Activated T-cell treated with anti-CD3 and anti-CD28 coated beads, Interleukin-2, amount 50 U/mL, for 4 hours (primary cell): ENCODE measurements around the gene SPATA2. TPM values are rescaled to one million over a fixed set of nuclear protein-coding genes. Genes with fewer than 3 reads are reported as not detected.
A peak's percentile ranks its signal among the peaks of the same experiment; 100 is the strongest.

ENCODE experiments used
- ATAC-seq, 2 donors: fragments of 200-7000 bp; cut with Tn5 transposase; one replicate each; pipeline ENCODE4 v1.10.0; 2021
- DNase-seq: peaks from one replicate; pipeline ENCODE4 v3.0.0-alpha.2; 2020
- H3K27me3 Mint-ChIP-seq: one replicate; pipeline ENCODE4 v1.8.0; 2021; ENCODE audit warnings: low read depth, mixed read lengths
- H3K36me3 Mint-ChIP-seq: one replicate; pipeline ENCODE4 v1.8.0; 2022; ENCODE audit warnings: mixed read lengths; ENCODE audit not compliant: insufficient read depth
- H3K4me1 Mint-ChIP-seq: one replicate; pipeline ENCODE4 v1.8.0; 2021; ENCODE audit warnings: low read depth, mixed read lengths
- H3K4me3 Mint-ChIP-seq: one replicate; pipeline ENCODE4 v1.8.0; 2021; ENCODE audit warnings: mild to moderate bottlenecking, moderate library complexity, mixed read lengths
- H3K9me3 Mint-ChIP-seq: one replicate; pipeline ENCODE4 v1.8.0; 2021; ENCODE audit warnings: mixed read lengths
- total RNA-seq, 3 donors: library from RNA; stranded (reverse); gene quantifications; one replicate each; pipeline ENCODE4 v1.2.1, GENCODE V29; 2021

Gene SPATA2
- total RNA-seq, 3 donors from 2014 or later = 13.3 to 15.0 (median 13.3) TPM

DNA sequence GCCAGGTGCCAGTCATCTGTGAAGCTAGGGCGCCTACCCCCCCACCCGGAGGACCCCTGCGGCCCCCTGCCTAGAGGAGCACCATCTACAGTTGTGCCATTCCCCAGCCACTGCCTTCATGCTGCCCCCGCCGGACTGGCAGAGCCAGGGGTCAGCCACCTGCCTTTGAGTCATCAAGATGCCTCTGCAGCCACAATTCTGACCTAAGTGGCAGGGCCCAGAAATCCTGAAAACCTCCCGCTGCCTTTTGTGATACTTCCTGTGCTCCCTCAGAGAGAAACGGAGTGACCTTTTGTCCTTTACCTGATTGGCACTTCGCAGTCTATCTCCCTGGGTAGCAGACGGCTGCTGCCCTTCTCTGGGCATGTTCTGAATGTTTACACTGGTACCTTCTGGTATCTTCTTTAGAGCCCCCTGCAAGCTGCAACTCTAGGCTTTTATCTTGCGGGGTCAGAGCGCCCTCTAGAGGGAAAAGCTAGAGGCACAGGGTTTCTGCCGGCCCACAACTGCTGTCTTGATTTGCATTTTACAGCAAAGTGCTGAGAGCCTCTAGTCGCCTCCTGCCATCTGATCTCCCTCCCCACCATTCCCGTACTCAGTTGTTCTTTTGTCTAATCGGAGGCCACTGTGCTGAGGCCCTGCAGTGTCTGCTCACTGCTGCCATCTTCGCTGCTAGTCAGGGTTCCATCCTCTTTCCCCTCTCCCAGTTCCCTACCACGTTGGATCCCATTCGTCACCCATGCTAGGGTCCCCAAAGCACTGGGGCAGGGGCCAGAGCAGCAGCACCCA, 26.9 kb downstream of the SPATA2 start:
- ATAC-seq (peak; percentile 45 to 59), DNase-seq (peak; percentile 47)
- Mint-ChIP-seq H3K36me3 (peaks cover 23% of the 10 kb centered on the region), H3K27me3 (no peaks in the 10 kb centered on the region), H3K9me3 (no peaks in the 10 kb centered on the region), H3K4me3 (no peak overlapping the region), H3K4me1 (peaks cover 6% of the 10 kb centered on the region)

DNA sequence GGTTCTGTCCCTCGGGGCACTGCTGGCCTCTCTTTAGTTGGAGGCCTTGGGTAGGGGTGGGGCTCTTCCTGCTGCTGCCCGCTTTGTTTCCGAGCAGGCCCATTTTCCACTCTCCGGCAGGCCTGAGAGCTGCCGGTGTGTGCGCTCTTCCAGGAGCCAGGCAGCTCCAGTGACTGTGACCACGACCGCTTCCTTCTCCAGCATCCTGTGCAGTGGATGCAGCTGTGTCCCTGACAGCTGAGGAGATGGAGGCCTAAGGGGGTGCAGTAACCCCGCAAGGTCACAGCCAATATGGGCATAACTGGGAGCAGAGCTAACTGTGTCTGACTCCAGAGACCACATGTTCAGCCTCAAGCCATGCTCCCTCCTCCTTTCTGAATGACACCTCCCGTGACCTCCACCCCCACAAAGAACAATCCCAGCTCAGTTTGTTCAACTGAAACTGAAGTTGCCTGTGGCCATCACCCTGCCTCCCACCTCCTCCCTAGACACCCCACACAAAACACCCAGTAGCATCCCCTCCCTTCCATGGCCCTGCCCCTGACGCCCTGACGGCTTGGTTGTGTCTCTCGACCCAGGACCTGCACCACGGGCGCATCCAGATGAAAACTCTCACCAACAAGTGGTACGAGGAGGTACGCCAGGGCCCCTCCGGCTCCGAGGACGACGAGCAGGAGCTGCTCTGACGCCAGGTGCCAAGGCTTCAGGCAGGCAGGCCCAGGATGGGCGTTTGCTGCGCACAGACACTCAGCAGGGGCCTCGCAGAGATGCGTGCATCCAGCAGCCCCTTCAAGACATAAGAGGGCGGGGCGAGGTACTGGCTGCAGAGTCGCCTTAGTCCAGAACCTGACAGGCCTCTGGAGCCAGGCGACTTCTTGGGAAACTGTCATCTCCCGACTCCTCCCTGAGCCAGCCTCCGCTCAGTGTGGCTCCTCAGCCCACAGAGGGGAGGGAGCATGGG, 27.8 kb downstream of the SPATA2 start:
- DNase-seq = no peak
- no peak for ATAC-seq
- Mint-ChIP-seq H3K27me3 (no peaks in the 10 kb centered on the region), H3K36me3 (peaks cover 23% of the 10 kb centered on the region), H3K4me1 (no peaks in the 10 kb centered on the region), H3K9me3 (no peaks in the 10 kb centered on the region), H3K4me3 (no peak overlapping the region)

DNA sequence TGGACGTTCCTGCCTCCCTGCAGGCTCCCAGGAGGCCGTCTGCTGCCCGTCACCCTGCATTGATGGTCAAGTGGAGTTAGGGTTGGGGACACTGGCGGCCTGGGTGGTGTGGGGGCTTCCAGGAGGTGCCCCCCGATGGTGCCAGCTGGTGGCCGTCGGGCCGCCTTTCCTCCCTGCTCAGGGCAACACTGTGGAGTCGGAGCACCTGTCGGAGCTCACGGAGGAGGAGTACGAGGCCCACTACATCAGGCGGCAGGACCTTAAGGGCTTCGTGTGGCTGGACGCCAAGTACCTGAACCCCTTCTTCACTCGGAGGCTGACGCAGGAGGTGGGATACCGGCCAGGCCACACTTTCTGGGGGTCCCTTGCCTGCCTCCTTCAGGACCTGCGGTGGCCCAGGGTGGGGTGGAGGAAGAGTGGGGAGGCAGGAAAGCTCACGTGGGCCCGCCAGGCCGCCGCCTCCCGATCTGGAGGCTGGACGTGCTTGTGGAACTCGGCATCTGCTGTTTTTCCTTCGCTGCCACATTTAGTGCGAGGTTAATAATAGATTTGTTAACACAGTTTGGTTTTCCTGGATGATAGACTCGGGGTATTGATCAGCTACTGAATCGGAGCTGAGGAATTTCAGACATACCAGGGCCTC, 28.6 kb downstream of the SPATA2 start:
- Mint-ChIP-seq H3K9me3 (no peaks in the 10 kb centered on the region), H3K27me3 (no peaks in the 10 kb centered on the region), H3K4me1 (no peaks in the 10 kb centered on the region), H3K4me3 (no peak overlapping the region), H3K36me3 (peaks cover 30% of the 10 kb centered on the region)
- ATAC-seq (no peak), DNase-seq (no peak)

DNA sequence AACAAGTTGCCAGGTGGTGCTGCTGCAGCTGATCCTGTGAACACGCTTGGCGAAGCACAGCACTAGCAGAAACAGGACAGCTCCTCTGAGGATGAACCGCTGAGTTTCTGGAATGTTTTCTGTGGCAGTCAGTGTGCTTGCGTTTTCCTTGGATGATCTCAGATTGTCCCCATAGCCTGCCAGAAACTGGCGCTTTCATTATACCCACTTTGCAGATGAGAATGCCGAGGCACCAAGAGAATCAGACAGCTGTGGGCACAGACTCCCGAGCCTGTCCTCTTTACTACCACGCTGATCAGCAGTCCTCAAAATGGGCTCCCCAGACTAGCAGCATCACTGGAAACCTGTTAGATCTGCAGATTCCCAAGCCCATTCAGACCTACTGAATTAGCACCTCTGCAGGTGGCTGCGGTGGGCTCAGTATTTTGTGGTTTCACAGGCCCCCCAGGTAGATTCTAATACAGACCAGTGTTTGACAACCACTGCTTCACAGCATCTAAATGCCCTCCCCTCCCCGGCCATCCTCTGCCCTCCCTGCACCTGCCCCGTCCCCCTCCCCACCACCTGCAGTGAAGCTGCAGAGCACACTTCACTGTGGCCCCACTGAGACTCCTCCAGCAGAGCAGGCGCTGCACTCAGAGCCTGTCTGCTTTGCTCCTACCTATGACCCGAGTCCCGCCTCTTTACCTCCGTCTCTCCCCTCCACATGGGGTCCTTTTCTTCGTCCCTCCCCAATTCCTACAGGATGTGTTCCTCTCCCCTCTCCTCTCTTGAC, 29.6 kb downstream of the SPATA2 start:
- H3K4me3 Mint-ChIP-seq = no peak overlapping the region
- H3K36me3 Mint-ChIP-seq = peaks cover 30% of the 10 kb centered on the region
- no peaks in the 10 kb centered on the region for H3K4me1 Mint-ChIP-seq

DNA sequence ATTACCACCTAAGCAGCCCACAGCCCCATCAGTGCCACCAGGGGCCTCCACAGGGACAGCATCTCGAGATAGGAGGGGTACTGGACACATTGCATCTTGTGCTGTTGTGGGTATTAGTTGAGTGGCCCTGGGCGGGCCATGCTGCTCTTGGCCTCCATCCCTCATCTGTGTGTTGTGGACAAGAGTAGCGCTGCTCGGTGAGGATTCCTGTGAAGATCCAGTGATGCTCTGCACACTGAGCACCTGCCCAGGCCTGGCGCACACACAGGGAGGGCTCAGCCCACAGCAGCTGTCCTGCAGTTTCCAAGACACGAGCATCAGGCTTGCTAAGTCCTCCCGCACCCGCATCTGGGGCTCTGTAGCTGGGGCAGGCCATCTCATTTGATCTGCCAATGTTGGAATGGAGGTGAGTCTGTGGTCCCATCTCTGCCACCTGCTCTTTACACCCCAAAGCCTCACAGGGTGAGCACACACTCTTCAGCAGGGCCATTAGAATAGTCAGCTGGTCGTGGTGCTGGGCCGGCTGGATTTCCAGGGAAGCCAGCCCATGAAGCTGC, 32.0 kb downstream of the SPATA2 start:
- DNase-seq (no peak), ATAC-seq (no peak)
- H3K4me3 Mint-ChIP-seq = no peak overlapping the region
- no peaks in the 10 kb centered on the region for H3K4me1 Mint-ChIP-seq
- H3K36me3 Mint-ChIP-seq = peaks cover 27% of the 10 kb centered on the region
- H3K27me3 Mint-ChIP-seq = no peaks in the 10 kb centered on the region
- H3K9me3 Mint-ChIP-seq = no peaks in the 10 kb centered on the region

More for the DNA sequence above, 29.6 kb downstream of the SPATA2 start:
- no peak for ATAC-seq
- Mint-ChIP-seq H3K27me3 (no peaks in the 10 kb centered on the region), H3K9me3 (no peaks in the 10 kb centered on the region)
- no peak for DNase-seq

DNA sequence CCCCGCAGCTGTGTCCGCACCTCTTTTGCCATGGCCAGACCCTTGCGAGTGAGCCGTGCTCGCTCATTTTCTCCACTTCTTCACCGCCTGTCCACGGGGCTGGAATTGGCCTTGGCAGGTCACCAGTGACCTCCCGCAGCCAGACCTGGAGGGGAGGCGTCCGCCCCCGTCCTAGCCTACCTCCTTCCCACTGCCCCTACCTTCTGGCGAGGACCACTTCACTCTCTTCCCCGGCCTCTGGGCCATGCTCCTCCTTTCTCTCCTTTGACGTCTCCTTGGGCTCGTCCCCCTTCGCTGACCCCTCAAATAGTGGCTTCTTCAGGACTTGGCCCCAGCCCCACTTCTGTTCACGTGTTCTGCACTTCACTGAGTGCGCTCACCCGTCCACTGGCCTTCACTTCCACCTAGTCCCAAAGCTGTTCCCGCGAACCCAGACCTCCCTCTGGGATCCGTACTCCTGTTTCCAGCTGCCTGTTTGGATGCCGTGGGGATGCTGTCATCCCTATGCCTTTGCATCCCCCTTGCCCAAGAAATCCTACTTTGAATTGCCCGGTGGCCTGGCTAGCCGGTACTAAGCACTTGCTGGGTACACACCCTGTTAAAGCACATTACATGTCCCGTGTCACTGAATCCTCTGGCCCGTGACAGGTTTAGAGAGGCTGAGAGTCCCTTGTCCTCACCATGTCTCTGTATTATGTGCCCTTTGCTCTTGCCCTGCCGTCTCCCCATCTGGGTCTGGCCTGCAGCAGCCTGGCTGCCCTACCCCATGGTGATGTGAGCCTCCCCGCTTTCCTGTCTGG, 33.0 kb downstream of the SPATA2 start:
- no peak for DNase-seq
- Mint-ChIP-seq H3K9me3 (no peaks in the 10 kb centered on the region), H3K27me3 (no peaks in the 10 kb centered on the region)

DNA sequence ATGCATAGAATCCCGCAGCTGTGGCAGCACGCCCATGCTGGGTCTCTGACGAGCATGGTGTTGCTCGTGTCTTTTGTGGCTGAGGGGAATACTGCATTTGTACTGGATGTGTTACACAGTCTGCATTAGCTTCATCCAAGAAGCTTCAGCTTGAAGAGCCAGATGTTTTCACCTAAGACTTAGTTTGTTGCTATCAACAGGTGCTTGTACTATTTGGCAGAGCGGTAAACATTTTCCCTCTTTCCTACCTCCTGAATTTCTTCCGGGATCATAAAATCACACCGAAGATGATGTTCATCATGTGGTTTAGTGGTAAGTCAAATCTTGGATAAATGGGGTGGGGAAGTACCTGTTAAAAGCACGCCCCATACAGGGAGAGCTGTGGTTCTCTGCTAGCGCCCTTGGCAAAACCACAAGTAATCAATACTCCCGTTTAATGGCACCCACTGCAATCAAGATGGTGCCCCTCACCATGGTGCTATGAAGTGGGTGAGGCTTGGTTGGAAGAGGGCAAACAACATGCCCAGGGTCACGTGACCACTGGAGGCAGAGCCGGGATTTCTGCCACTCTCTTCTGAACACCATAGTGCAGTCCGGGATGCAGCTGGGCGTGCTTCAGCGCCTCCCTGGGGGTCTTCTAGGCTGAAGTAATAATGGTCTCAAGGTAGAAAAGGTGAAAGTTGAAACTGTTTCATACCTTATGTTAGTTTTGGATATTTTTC, 34.4 kb downstream of the SPATA2 start:
- Mint-ChIP-seq H3K4me1 (no peaks in the 10 kb centered on the region), H3K9me3 (no peaks in the 10 kb centered on the region), H3K4me3 (no peak overlapping the region), H3K36me3 (peaks cover 27% of the 10 kb centered on the region), H3K27me3 (no peaks in the 10 kb centered on the region)
- DNase-seq = no peak
- ATAC-seq = no peak

More for the DNA sequence above, 33.0 kb downstream of the SPATA2 start:
- no peaks in the 10 kb centered on the region for H3K4me1 Mint-ChIP-seq
- ATAC-seq = no peak
- H3K4me3 Mint-ChIP-seq = no peak overlapping the region
- H3K36me3 Mint-ChIP-seq = peaks cover 30% of the 10 kb centered on the region

DNA sequence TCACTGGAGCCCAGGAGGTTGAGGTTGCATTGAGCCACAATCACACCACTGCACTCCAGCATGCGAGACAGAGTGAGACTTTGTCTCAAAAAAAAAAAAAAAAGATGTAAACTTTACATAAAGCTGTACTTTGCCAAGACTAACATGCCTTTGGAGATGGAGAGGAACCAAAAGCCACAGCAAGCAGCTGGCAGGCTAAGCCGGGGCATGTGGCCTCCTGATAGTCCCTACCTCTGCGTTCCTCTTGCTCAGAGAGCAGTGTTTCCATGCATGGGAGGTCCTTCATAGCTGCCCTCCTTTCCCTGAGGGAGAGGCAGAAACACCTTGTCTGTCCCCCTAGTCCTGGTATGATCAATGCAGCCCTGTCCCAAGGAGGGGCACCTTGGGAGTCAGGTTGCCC, 35.2 kb downstream of the SPATA2 start:
- H3K27me3 Mint-ChIP-seq = no peaks in the 10 kb centered on the region
- no peak for ATAC-seq
- H3K4me3 Mint-ChIP-seq = no peak overlapping the region
- no peak for DNase-seq
- H3K4me1 Mint-ChIP-seq = no peaks in the 10 kb centered on the region
- H3K36me3 Mint-ChIP-seq = peaks cover 27% of the 10 kb centered on the region
- no peaks in the 10 kb centered on the region for H3K9me3 Mint-ChIP-seq

DNA sequence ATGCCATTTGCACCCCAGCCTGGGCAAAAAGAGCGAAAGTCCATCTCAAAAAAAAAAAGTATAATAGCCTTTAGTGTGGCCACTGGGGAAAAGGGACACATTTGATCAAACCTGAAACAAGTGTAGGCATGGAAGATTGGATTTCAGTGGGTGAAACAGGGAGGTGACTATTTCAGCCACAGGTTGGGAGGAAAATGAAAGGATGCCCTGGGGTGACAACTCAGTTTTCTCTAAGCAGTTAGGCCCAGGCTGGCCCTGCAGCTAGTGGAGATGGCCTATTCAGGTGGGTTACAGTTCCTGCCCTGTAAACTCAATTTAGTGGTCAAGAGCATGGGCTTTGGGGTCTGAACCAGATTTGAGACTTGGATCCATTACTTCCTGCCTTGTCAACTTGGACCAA, 36.4 kb downstream of the SPATA2 start:
- DNase-seq = no peak
- H3K4me3 Mint-ChIP-seq = no peak overlapping the region
- H3K27me3 Mint-ChIP-seq = no peaks in the 10 kb centered on the region
- H3K4me1 Mint-ChIP-seq = no peaks in the 10 kb centered on the region
- H3K36me3 Mint-ChIP-seq = peaks cover 31% of the 10 kb centered on the region
- no peak for ATAC-seq
- no peaks in the 10 kb centered on the region for H3K9me3 Mint-ChIP-seq

DNA sequence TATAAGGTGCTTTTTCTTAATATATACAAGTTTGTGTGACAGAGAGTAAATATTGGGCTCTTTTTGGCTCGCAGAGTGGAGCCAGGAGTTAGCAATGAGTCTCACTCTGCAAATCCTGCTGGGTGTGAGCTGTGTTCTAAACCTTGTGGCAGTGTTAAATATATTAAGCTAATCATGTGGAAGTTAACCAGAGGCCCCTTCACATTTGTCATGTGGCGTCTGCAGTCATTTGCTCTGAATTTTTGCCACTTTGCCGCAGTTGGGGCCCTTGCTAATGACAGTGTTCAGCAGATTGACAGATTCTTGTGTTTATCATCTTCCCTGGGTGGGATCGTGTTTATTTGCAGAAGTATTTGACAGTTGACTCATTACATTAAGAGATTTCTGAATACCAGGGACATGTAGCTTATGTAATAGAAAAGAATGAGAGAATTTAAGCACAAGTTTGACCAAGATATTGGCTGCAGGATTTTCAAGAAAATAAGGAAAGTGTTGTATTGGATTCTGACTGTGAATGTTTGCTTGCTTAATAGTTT, 37.9 kb downstream of the SPATA2 start:
- DNase-seq (no peak), ATAC-seq (no peak)
- H3K9me3 Mint-ChIP-seq = no peaks in the 10 kb centered on the region
- H3K27me3 Mint-ChIP-seq = no peaks in the 10 kb centered on the region
- H3K36me3 Mint-ChIP-seq = peaks cover 26% of the 10 kb centered on the region
- no peak overlapping the region for H3K4me3 Mint-ChIP-seq
- no peaks in the 10 kb centered on the region for H3K4me1 Mint-ChIP-seq

DNA sequence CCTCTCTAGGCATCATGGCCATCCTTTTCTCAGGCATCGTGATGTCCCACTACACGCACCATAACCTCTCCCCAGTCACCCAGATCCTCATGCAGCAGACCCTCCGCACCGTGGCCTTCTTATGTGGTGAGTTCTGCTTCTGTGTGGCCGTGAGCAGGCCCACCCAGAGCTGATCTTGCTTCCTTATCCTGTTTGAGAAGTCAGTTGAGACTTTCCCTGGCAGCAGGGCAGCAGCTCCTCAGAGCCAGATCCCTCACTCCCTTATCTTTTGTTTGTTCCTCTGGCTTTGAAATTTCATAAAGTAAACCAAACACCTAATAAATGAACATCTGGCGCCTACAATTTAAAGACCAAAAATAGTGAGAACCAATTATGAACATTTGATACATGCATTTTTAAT, 40.6 kb downstream of the SPATA2 start:
- H3K9me3 Mint-ChIP-seq = no peaks in the 10 kb centered on the region
- H3K4me3 Mint-ChIP-seq = no peak overlapping the region
- no peaks in the 10 kb centered on the region for H3K4me1 Mint-ChIP-seq
- peaks cover 20% of the 10 kb centered on the region for H3K36me3 Mint-ChIP-seq
- DNase-seq (no peak), ATAC-seq (no peak)
- no peaks in the 10 kb centered on the region for H3K27me3 Mint-ChIP-seq

DNA sequence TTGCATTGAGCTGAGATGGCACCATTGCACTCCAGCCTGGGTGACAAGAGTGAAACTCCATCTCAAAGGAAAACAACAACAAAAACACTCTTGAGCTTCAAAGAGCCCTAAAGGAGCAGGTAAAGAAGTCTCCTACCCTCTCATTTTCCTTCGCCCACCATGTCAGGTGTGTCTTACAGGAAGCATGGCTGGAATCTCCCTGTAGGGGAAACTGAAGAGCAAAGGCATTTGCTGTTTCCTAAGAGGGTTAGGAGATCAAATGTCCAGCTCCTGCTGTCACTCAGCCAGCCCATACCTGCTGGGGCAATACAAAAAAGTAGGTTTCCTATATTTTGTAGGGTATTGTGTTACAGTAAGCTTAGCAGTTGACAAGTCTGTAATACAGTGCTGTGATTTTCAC, 43.3 kb downstream of the SPATA2 start:
- Mint-ChIP-seq H3K27me3 (no peaks in the 10 kb centered on the region), H3K9me3 (no peaks in the 10 kb centered on the region), H3K4me1 (no peaks in the 10 kb centered on the region), H3K36me3 (peaks cover 20% of the 10 kb centered on the region), H3K4me3 (no peak overlapping the region)
- no peak for DNase-seq
- no peak for ATAC-seq
